GM12878 (cell line): ENCODE results near the gene RNF34. TPM values are rescaled to one million over a fixed set of nuclear protein-coding genes. Genes with fewer than 3 reads are reported as not detected.

Experiments used
- ATAC-seq: fragments of 200-7000 bp; cut with Tn5 transposase; 3 replicates; pipeline ENCODE4 v1.9.1; 2020; ENCODE audit warnings: mild to moderate bottlenecking, moderate library complexity
- BruUV-seq: library from RNA; stranded (reverse); fragments of 400-500 nt; replicated peaks from 2 replicates; lab custom pipeline; 2021; lab: Mats Ljungman, UMichigan
- CTCF ChIA-PET: fragments of 300-600 bp; sonication (Branson Sonifier 250); formaldehyde crosslinking; extraction: SDS; loops from one replicate; lab custom pipeline; 2021; ENCODE audit warnings: inconsistent platforms; lab: Yijun Ruan, JAX
- POLR2A ChIA-PET: fragments of 350-600 bp; formaldehyde crosslinking; extraction: SDS; loops from one replicate; lab custom pipeline; 2021; ENCODE audit warnings: inconsistent platforms; lab: Charles Lee
- RAD21 ChIA-PET: fragments of 300-600 bp; sonication (Branson Sonifier 250); formaldehyde crosslinking; loops from one replicate; lab custom pipeline; 2023; ENCODE audit warnings: antibody characterized with exemption; ENCODE audit not compliant: unreplicated experiment; lab: Charles Lee
- SMC1A ChIA-PET: fragments of 300-600 bp; sonication (Branson Sonifier 250); formaldehyde crosslinking; loops from one replicate; lab custom pipeline; 2023; ENCODE audit not compliant: unreplicated experiment, uncharacterized antibody; lab: Charles Lee
- DNase-seq: peaks from one replicate; pipeline ENCODE4 v3.0.0-alpha.2; 2011; ENCODE audit warnings: low read depth, low spot score
- FAIRE-seq: peaks from 3 replicates; lab custom pipeline; 2011; peaks lifted over from hg19 to GRCh38; lab: Jason Lieb, UNC
- H2AFZ ChIP-seq: 2 replicates; pipeline ENCODE4 v1.6.0; 2011; ENCODE audit warnings: low read depth, low read length, control low read depth; ENCODE audit not compliant: control insufficient read depth
- H3K27ac ChIP-seq: 2 replicates; pipeline ENCODE4 v1.5.1; 2011; ENCODE audit warnings: control low read depth; ENCODE audit not compliant: control insufficient read depth, insufficient read depth
- H3K27me3 ChIP-seq, 2 experiments: replicated peaks in 1 of 2; 2 replicates each; pipeline versions ENCODE4 v1.6.0 to v1.6.1; 2011; ENCODE audit warnings: low read length in 1 of 2; ENCODE audit not compliant: control insufficient read depth in 2 of 2, insufficient read depth in 2 of 2
- H3K36me3 ChIP-seq, 2 experiments: 2 replicates each; pipeline ENCODE4 v1.5.1; 2011; ENCODE audit warnings: low read length in 1 of 2; ENCODE audit not compliant: control insufficient read depth in 2 of 2, insufficient read depth in 2 of 2
- H3K4me1 ChIP-seq: 2 replicates; pipeline ENCODE4 v1.6.1; 2011; ENCODE audit warnings: mild to moderate bottlenecking, low read length, moderate library complexity, mixed read lengths; ENCODE audit not compliant: control insufficient read depth, insufficient read depth
- H3K4me2 ChIP-seq: 2 replicates; pipeline ENCODE4 v1.6.0; 2011; ENCODE audit warnings: control low read depth; ENCODE audit not compliant: control insufficient read depth, insufficient read depth
- H3K4me3 ChIP-seq: fragments of 200-600 bp; sonication (generic); 2 replicates; pipeline ENCODE4 v1.5.1; 2016
- H3K79me2 ChIP-seq: 2 replicates; pipeline ENCODE4 v1.6.0; 2011; ENCODE audit warnings: low read length; ENCODE audit not compliant: control insufficient read depth, insufficient read depth
- H3K9ac ChIP-seq: 2 replicates; pipeline ENCODE4 v1.8.0; 2011; ENCODE audit warnings: low read length, control low read depth, mixed read lengths; ENCODE audit not compliant: control insufficient read depth, insufficient read depth
- H3K9me3 ChIP-seq: replicated peaks from 3 replicates; pipeline ENCODE4 v1.5.1; 2011; ENCODE audit warnings: mild to moderate bottlenecking, low read length; ENCODE audit not compliant: control insufficient read depth, insufficient read depth
- H4K20me1 ChIP-seq: 2 replicates; pipeline ENCODE4 v1.6.0; 2011; ENCODE audit not compliant: control insufficient read depth, insufficient read depth
- CBX3 ChIP-seq: fragments of 200-600 bp; sonication (generic); IDR thresholded peaks from 2 replicates; pipeline ENCODE4 v1.6.1; 2016; ENCODE audit warnings: low read depth, borderline replicate concordance
- FOXM1 ChIP-seq: IDR thresholded peaks from 2 replicates; pipeline ENCODE4 v1.6.1; 2012; ENCODE audit warnings: low read depth, mild to moderate bottlenecking, inconsistent platforms, low read length, moderate library complexity
- LARP7 ChIP-seq: fragments of 450-650 bp; IDR thresholded peaks from 2 replicates; pipeline ENCODE4 v1.6.1; 2017; ENCODE audit warnings: mild to moderate bottlenecking
- NFXL1 ChIP-seq: fragments of 450-650 bp; IDR thresholded peaks from 2 replicates; pipeline ENCODE4 v1.6.1; 2017; ENCODE audit warnings: antibody characterized with exemption, mild to moderate bottlenecking, borderline replicate concordance
- NR2C2 ChIP-seq: IDR thresholded peaks from 2 replicates; pipeline ENCODE4 v1.6.1; 2011; ENCODE audit warnings: borderline replicate concordance, low read depth; ENCODE audit not compliant: control insufficient read depth, insufficient read length
- POLR2AphosphoS2 ChIP-seq: IDR thresholded peaks from 2 replicates; pipeline ENCODE4 v1.6.1; 2011; ENCODE audit warnings: low read depth, mild to moderate bottlenecking, low read length, improper control_type of control experiment, moderate library complexity
- SUPT20H ChIP-seq: IDR thresholded peaks from 2 replicates; pipeline ENCODE4 v1.6.1; 2011; ENCODE audit warnings: low read depth, mild to moderate bottlenecking, low read length, moderate library complexity, borderline replicate concordance; ENCODE audit not compliant: control insufficient read depth
- TCF7 ChIP-seq: IDR thresholded peaks from 2 replicates; pipeline ENCODE4 v1.6.1; 2014; ENCODE audit warnings: antibody characterized with exemption, borderline replicate concordance
- ZNF217 ChIP-seq: fragments of 450-650 bp; IDR thresholded peaks from 2 replicates; pipeline ENCODE4 v1.6.1; 2017; ENCODE audit warnings: antibody characterized with exemption, mild to moderate bottlenecking
- WGBS: methylation state at CpG from one replicate; pipeline ENCODE4 v1.1.6; 2016; ENCODE audit warnings: low lambda C conversion rate; ENCODE audit not compliant: insufficient replicate concordance, insufficient coverage; ENCODE audit errors: missing lambda C conversion rate; 5-methylcytosine and 5-hydroxymethylcytosine counted together
- in situ Hi-C: fragments of 300-500 bp; cut with MboI; formaldehyde crosslinking; loops from 9 replicates; pipeline ENCODE4 v1.14.3; 2018; ENCODE audit warnings: mixed read lengths
- intact Hi-C: fragments of 100-400 bp; cut with micrococcal nuclease; formaldehyde crosslinking; loops from one replicate; pipeline ENCODE4 v1.14.2; 2022; ENCODE audit not compliant: unreplicated experiment
- polyA plus RNA-seq, 11 experiments: library from polyadenylated mRNA; depleted of rRNA in 4 of 11; unstranded in 6 of 11; stranded (reverse) in 5 of 11; fragments of >200 nt; fragmentation: Nextera tagmentation in 4 of 11; fragmentation: Illumina TruSeq in 1 of 11; extraction: Ambion mirVana in 4 of 11; extraction: Trizol in 1 of 11; gene quantifications; 1 replicate in 1 of 11; 2 replicates in 10 of 11; pipeline versions ENCODE4 v1.2.1 to v1.2.3, GENCODE V29; 2011 to 2016; ENCODE audit warnings: inconsistent platforms in 2 of 11, missing spikeins in 2 of 11, low read depth in 1 of 11
- total RNA-seq, 4 experiments: library from RNA; depleted of rRNA in 3 of 4; stranded (reverse); fragments of >200 nt in 3 of 4; fragmentation: Illumina TruSeq in 1 of 4; extraction: Trizol in 1 of 4; gene quantifications; 2 replicates each; pipeline versions ENCODE4 v1.2.1 to v1.2.3, GENCODE V29; 2013 to 2021
- TF ChIP-seq, protein P1 (sequence below): IDR thresholded peaks from 2 replicates; pipeline ENCODE4 v1.6.1; 2011; ENCODE audit warnings: mild to moderate bottlenecking, low read depth, low read length, moderate library complexity; ENCODE audit not compliant: insufficient replicate concordance
- TF ChIP-seq, protein P2 (sequence below): fragments of 450-650 bp; IDR thresholded peaks from 2 replicates; pipeline ENCODE4 v1.6.1; 2017; ENCODE audit warnings: mild to moderate bottlenecking

Gene RNF34
- total and polyA plus RNA-seq, 10 of the 15 experiments (the other 5 are each of a cell fraction or from before 2014, with no cell fraction given): 63.6 to 199 (median 115) TPM

DNA sequence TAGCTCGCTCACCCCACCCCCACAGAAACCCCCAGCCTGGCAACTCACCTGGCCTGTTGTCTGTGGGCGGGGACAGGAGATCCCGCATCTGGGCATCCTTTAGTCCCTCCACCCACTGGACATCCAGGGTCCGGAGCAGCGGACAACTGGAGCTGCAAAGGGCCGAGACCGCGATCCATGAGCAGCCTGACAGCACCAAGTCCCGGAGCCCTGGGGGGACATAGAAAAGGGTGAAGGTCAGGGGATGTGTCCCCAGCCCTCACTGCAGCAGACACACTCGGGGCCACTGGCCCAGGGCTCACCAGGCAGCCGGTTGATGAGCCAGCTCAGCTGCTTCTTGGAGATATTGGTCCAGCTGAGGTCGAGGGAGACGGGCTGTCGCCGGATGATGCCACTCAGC, 40.9 kb downstream of the RNF34 start:
- Histone ChIP-seq H3K36me3 (peaks cover 33 to 60% of the 10 kb centered on the region in 2 experiments), H3K27ac (no peak overlapping the region), H3K4me1 (no peaks in the 10 kb centered on the region), H3K4me2 (no peak overlapping the region), H3K27me3 (no peaks in the 10 kb centered on the region), H3K9ac (no peak overlapping the region), H2AFZ (no peak overlapping the region), H4K20me1 (no peaks in the 10 kb centered on the region; the same call in 1 of the 2 replicates), H3K79me2 (no peaks in the 10 kb centered on the region; the same call in 1 of the 2 replicates), H3K9me3 (peaks cover 3% of the 10 kb centered on the region; the same call in 2 of the 3 replicates), H3K4me3 (no peak overlapping the region)
- ChIA-PET POLR2A (interaction anchor here (0.8 kb wide), 1 partner anchor 19 kb away, joined by 3 read pairs; no protein-coding TSS in a partner anchor), CTCF (interaction anchor here (0.7 to 6.3 kb wide), 4 partner anchors 16 to 380 kb away, joined by 3 to 90 read pairs (median 12); no protein-coding TSS in a partner anchor), SMC1A (interaction anchor here (3.4 kb wide), 1 partner anchor 106 kb away, joined by 31 read pairs; no protein-coding TSS in a partner anchor), RAD21 (no interaction called here)
- intact Hi-C loops: no loop called here
- no peak for TF ChIP-seq TCF7
- 94% methylated on average over 15 of the region's 15 CpGs for WGBS
- no TSS peak for BruUV-seq
- FAIRE-seq (no peak), ATAC-seq (no peak), DNase-seq (no peak)
- in situ Hi-C loops: loop anchor here (25.0 kb wide), 1 partner anchor 103 kb away; no protein-coding TSS in a partner anchor

DNA sequence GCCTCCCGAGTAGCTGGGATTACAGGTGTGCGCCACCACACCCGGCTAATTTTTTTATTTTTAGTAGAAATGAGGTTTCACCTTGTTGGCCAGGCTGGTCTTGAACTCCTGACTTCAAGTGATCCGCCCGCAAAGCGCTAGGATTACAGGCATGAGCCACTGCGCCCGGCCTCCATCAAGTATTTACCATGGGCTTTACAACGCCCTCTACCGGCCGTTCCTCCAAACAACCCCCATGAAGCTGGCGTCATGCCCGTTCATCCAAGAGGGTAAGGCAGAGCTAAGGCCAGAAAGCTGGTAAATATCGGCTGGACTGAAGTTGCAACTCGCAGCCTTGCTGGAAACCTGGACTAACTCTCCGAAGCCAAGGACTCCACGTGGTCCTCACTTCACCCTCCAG, 41.6 kb downstream of the RNF34 start:
- no TSS peak for BruUV-seq
- intact Hi-C loops: no loop called here
- no peak for DNase-seq
- Histone ChIP-seq H2AFZ (no peak overlapping the region), H3K9me3 (peaks cover 3% of the 10 kb centered on the region; the same call in 2 of the 3 replicates), H3K4me2 (no peak overlapping the region), H3K36me3 (peaks cover 35 to 59% of the 10 kb centered on the region in 2 experiments), H3K4me3 (no peak overlapping the region), H3K27ac (no peak overlapping the region), H4K20me1 (no peaks in the 10 kb centered on the region; the same call in 1 of the 2 replicates), H3K9ac (no peak overlapping the region), H3K4me1 (no peaks in the 10 kb centered on the region), H3K79me2 (no peaks in the 10 kb centered on the region), H3K27me3 (no peaks in the 10 kb centered on the region)
- CTCF ChIA-PET: interaction anchor here (0.6 to 6.3 kb wide), 7 partner anchors 9 to 381 kb away, joined by 3 to 90 read pairs (median 9); no protein-coding TSS in a partner anchor
- RAD21 ChIA-PET: interaction anchor here (1.3 to 2.1 kb wide), 2 partner anchors 40 to 193 kb away, joined by 3 to 9 read pairs; no protein-coding TSS in a partner anchor
- in situ Hi-C loops: loop anchor here (25.0 kb wide), 1 partner anchor 104 kb away; no protein-coding TSS in a partner anchor
- no peak for FAIRE-seq
- POLR2A ChIA-PET: interaction anchor here (0.8 kb wide), 1 partner anchor 18 kb away, joined by 3 read pairs; no protein-coding TSS in a partner anchor
- SMC1A ChIA-PET: interaction anchor here (0.6 to 3.4 kb wide), 3 partner anchors 17 to 107 kb away, joined by 4 to 31 read pairs (median 4); no protein-coding TSS in a partner anchor
- no peak for ATAC-seq
- whole genome bisulfite sequencing: 92% methylated on average over 17 of the region's 17 CpGs
- TF ChIP-seq, protein P1, sequence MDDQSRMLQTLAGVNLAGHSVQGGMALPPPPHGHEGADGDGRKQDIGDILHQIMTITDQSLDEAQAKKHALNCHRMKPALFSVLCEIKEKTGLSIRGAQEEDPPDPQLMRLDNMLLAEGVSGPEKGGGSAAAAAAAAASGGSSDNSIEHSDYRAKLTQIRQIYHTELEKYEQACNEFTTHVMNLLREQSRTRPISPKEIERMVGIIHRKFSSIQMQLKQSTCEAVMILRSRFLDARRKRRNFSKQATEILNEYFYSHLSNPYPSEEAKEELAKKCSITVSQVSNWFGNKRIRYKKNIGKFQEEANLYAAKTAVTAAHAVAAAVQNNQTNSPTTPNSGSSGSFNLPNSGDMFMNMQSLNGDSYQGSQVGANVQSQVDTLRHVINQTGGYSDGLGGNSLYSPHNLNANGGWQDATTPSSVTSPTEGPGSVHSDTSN: no peak
- no peak for TF ChIP-seq LARP7
- TF ChIP-seq, protein P2, sequence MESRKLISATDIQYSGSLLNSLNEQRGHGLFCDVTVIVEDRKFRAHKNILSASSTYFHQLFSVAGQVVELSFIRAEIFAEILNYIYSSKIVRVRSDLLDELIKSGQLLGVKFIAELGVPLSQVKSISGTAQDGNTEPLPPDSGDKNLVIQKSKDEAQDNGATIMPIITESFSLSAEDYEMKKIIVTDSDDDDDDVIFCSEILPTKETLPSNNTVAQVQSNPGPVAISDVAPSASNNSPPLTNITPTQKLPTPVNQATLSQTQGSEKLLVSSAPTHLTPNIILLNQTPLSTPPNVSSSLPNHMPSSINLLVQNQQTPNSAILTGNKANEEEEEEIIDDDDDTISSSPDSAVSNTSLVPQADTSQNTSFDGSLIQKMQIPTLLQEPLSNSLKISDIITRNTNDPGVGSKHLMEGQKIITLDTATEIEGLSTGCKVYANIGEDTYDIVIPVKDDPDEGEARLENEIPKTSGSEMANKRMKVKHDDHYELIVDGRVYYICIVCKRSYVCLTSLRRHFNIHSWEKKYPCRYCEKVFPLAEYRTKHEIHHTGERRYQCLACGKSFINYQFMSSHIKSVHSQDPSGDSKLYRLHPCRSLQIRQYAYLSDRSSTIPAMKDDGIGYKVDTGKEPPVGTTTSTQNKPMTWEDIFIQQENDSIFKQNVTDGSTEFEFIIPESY: no peak
- no peak for TF ChIP-seq POLR2AphosphoS2
- TF ChIP-seq NR2C2: no peak
- no peak for TF ChIP-seq FOXM1
- no peak for TF ChIP-seq CBX3
- no peak for TF ChIP-seq SUPT20H
- no peak for TF ChIP-seq ZNF217
- TF ChIP-seq NFXL1: no peak
